Esophagus muscularis mucosa (tissue), 4 donors: ENCODE results near the gene DSCAML1. TPM values are rescaled to one million over a fixed set of nuclear protein-coding genes. Genes with fewer than 3 reads are reported as not detected.

Experiments
- DNase-seq: peaks from one replicate; pipeline ENCODE4 v3.0.0-alpha.2; 2017; ENCODE audit errors: extremely low spot score
- H3K27ac ChIP-seq, 4 donors: fragments of 200-600 bp; sonication (generic); replicated peaks in 1 of 4; 1 replicate in 3 of 4; 2 replicates in 1 of 4; pipeline ENCODE4 v1.5.1; 2016 to 2019; ENCODE audit warnings: mild to moderate bottlenecking in 1 of 4
- H3K27me3 ChIP-seq, 4 donors: fragments of 200-600 bp; sonication (generic); one replicate each; pipeline versions ENCODE4 v1.5.1 to v1.6.0; 2016 to 2019
- H3K36me3 ChIP-seq, 4 donors: fragments of 200-600 bp; sonication (generic); one replicate each; pipeline ENCODE4 v1.5.1; 2016 to 2019
- H3K4me1 ChIP-seq, 4 donors: fragments of 200-600 bp; sonication (generic); one replicate each; pipeline ENCODE4 v1.5.1; 2016 to 2019
- H3K4me3 ChIP-seq, 4 donors: fragments of 200-600 bp; sonication (generic); 1 replicate in 2 of 4; 2 replicates in 2 of 4; pipeline ENCODE4 v1.5.1; 2016 to 2019; ENCODE audit warnings: mild to moderate bottlenecking in 4 of 4, moderate library complexity in 1 of 4
- H3K9me3 ChIP-seq, 4 donors: fragments of 200-600 bp; sonication (generic); 1 replicate in 3 of 4; 2 replicates in 1 of 4; pipeline ENCODE4 v1.5.1; 2016 to 2019
- CTCF ChIP-seq, 3 experiments: fragments of 200-600 bp in 2 of 3; fragments of 450-650 bp in 1 of 3; sonication (generic) in 2 of 3; IDR thresholded peaks; one replicate each; pipeline ENCODE4 v1.5.1; 2017 to 2019; ENCODE audit warnings: antibody characterized with exemption in 3 of 3, mild to moderate bottlenecking in 2 of 3, moderate library complexity in 1 of 3
- EP300 ChIP-seq: sonication (generic); formaldehyde crosslinking; IDR thresholded peaks from one replicate; pipeline ENCODE4 v1.6.1; 2017; ENCODE audit warnings: antibody characterized with exemption
- POLR2A ChIP-seq: fragments of 450-650 bp; IDR thresholded peaks from one replicate; pipeline ENCODE4 v1.6.1; 2017; ENCODE audit warnings: antibody characterized with exemption, moderate library complexity, mild to moderate bottlenecking, low read depth
- POLR2AphosphoS5 ChIP-seq, 2 donors: sonication (generic); formaldehyde crosslinking; IDR thresholded peaks; one replicate each; pipeline ENCODE4 v1.6.1; 2017; ENCODE audit warnings: antibody characterized with exemption in 2 of 2
- WGBS: methylation state at CpG from one replicate; pipeline ENCODE4 v1.1.5; 2018; 5-methylcytosine and 5-hydroxymethylcytosine counted together
- intact Hi-C: fragments of 100-400 bp; cut with DNase I; formaldehyde crosslinking; loops from one replicate; pipeline ENCODE4 v1.15.1; 2023
- total RNA-seq, 4 donors: library from RNA; depleted of rRNA; stranded (reverse); fragments of >200 nt; gene quantifications; one replicate each; pipeline versions ENCODE4 v1.1.0 to v1.2.1, GENCODE V29; 2016

DSCAML1 gene
- total RNA-seq, 4 donors from 2014 or later, result 0.50 to 5.8 (median 1.2) TPM

- H3K4me1 ChIP-seq, result no peaks in the 10 kb centered on the region
Measured at GRCh38 chr11:117700551-117700950, 96.5 kb downstream of the DSCAML1 start.

GRCh38 chr11:117697319-117697718 lies 99.7 kb downstream of the DSCAML1 start:
- Histone ChIP-seq H3K27me3 (peaks cover 0 to 41% (median 0%) of the 10 kb centered on the region in 4 donors), H3K9me3 (no peaks in the 10 kb centered on the region), H3K4me3 (no peak overlapping the region), H3K4me1 (peaks cover 0 to 1% (median 0%) of the 10 kb centered on the region in 4 donors), H3K36me3 (no peaks in the 10 kb centered on the region), H3K27ac (no peak overlapping the region)
- WGBS, result 86% methylated on average over 3 of the region's 3 CpGs
- TF ChIP-seq POLR2AphosphoS5 (IDR thresholded peaks at IDR 0.05) (no peak), CTCF (IDR thresholded peaks at IDR 0.05) (no peak), POLR2A (no peak), EP300 (no peak)
- intact Hi-C loops, result no loop called here
- DNase-seq, result no peak

More at GRCh38 chr11:117700551-117700950, 96.5 kb downstream of the DSCAML1 start:
- intact Hi-C loops, result no loop called here
- no peaks in the 10 kb centered on the region for H3K36me3 ChIP-seq
- DNase-seq, result no peak
- H3K4me3 ChIP-seq, result no peak overlapping the region
- no peak overlapping the region for H3K27ac ChIP-seq
- TF ChIP-seq EP300 (no peak), POLR2A (no peak)
- peaks cover 0 to 37% (median 0%) of the 10 kb centered on the region in 4 donors for H3K27me3 ChIP-seq
- WGBS, result 92% methylated on average over 3 of the region's 6 CpGs
- no peaks in the 10 kb centered on the region for H3K9me3 ChIP-seq

- WGBS, result 84% methylated on average over 4 of the region's 5 CpGs
- intact Hi-C loops, result no loop called here
- Histone ChIP-seq H3K9me3 (no peaks in the 10 kb centered on the region), H3K36me3 (no peaks in the 10 kb centered on the region), H3K4me1 (peaks cover 3 to 9% (median 8%) of the 10 kb centered on the region in 4 donors), H3K27ac (no peak overlapping the region), H3K27me3 (peaks cover 0 to 35% (median 0%) of the 10 kb centered on the region in 4 donors), H3K4me3 (no peak overlapping the region)
- DNase-seq, result no peak
- no peak for TF ChIP-seq CTCF (IDR thresholded peaks at IDR 0.05)
- TF ChIP-seq EP300, result no peak
- no peak for TF ChIP-seq POLR2AphosphoS5 (IDR thresholded peaks at IDR 0.05)
- TF ChIP-seq POLR2A, result no peak
Measured at GRCh38 chr11:117696540-117696939, 100.5 kb downstream of the DSCAML1 start.

- H3K4me1 ChIP-seq, result peaks cover 10 to 18% (median 16%) of the 10 kb centered on the region in 4 donors
- no peak overlapping the region for H3K27ac ChIP-seq
- H3K36me3 ChIP-seq, result no peaks in the 10 kb centered on the region
- no peak for DNase-seq
- TF ChIP-seq CTCF (IDR thresholded peaks at IDR 0.05), result no peak
- TF ChIP-seq EP300, result no peak
- TF ChIP-seq POLR2A, result no peak
- no peak for TF ChIP-seq POLR2AphosphoS5 (IDR thresholded peaks at IDR 0.05)
- no peaks in the 10 kb centered on the region for H3K9me3 ChIP-seq
- intact Hi-C loops, result no loop called here
- peaks cover 0 to 12% (median 0%) of the 10 kb centered on the region in 4 donors for H3K27me3 ChIP-seq
- 95% methylated on average over 3 of the region's 3 CpGs for WGBS
- no peak overlapping the region for H3K4me3 ChIP-seq
Measured at GRCh38 chr11:117693344-117693743, 103.7 kb downstream of the DSCAML1 start.

GRCh38 chr11:117691516-117691915 lies 105.5 kb downstream of the DSCAML1 start:
- H3K9me3 ChIP-seq, result no peaks in the 10 kb centered on the region
- intact Hi-C loops, result no loop called here
- WGBS, result 30% methylated on average over 10 of the region's 10 CpGs
- no peak overlapping the region for H3K27ac ChIP-seq
- no peak for DNase-seq
- H3K27me3 ChIP-seq, result peaks cover 0 to 12% (median 0%) of the 10 kb centered on the region in 4 donors
- TF ChIP-seq POLR2AphosphoS5 (IDR thresholded peaks at IDR 0.05) (no peak), CTCF (IDR thresholded peaks at IDR 0.05) (no peak), EP300 (no peak), POLR2A (no peak)
- H3K36me3 ChIP-seq, result no peaks in the 10 kb centered on the region
- H3K4me3 ChIP-seq, result no peak overlapping the region
- peaks cover 10 to 18% (median 16%) of the 10 kb centered on the region in 4 donors for H3K4me1 ChIP-seq
